Transverse colon (tissue), 4 donors: ENCODE measurements around the gene SYNE1.

ENCODE experiments used
- CTCF ChIP-seq, 5 experiments: fragments of 200-600 bp in 3 of 5; fragments of 450-650 bp in 2 of 5; sonication (generic) in 3 of 5; IDR thresholded peaks; 1 replicate in 2 of 5; 2 replicates in 3 of 5; pipeline ENCODE4 v1.5.1; 2016 to 2017; ENCODE audit warnings: antibody characterized with exemption in 5 of 5, inconsistent platforms in 3 of 5, mild to moderate bottlenecking in 2 of 5, moderate library complexity in 1 of 5
- EP300 ChIP-seq: sonication (generic); formaldehyde crosslinking; IDR thresholded peaks from one replicate; pipeline ENCODE4 v1.6.1; 2017; ENCODE audit warnings: antibody characterized with exemption, low read depth
- POLR2A ChIP-seq: fragments of 450-650 bp; IDR thresholded peaks from one replicate; pipeline ENCODE4 v1.6.1; 2016; ENCODE audit warnings: antibody characterized with exemption, mild to moderate bottlenecking, moderate library complexity
- POLR2AphosphoS5 ChIP-seq, 3 donors: sonication (generic); formaldehyde crosslinking; IDR thresholded peaks; one replicate each; pipeline ENCODE4 v1.6.1; 2016; ENCODE audit warnings: antibody characterized with exemption in 3 of 3

- no peak for TF ChIP-seq CTCF (IDR thresholded peaks at IDR 0.05)
- TF ChIP-seq POLR2AphosphoS5 (IDR thresholded peaks at IDR 0.05), result no peak
- TF ChIP-seq EP300, result no peak
- no peak for TF ChIP-seq POLR2A
These were observed 341.2 kb downstream of the SYNE1 start for GRCh38 chr6:152295920-152296319.
